ENCODE data around the gene FAM240B. TPM values are rescaled to one million over a fixed set of nuclear protein-coding genes. Genes with fewer than 3 reads are reported as not detected.

FAM240B gene
- total RNA-seq, 2 donors from 2014 or later = not detected

DNA sequence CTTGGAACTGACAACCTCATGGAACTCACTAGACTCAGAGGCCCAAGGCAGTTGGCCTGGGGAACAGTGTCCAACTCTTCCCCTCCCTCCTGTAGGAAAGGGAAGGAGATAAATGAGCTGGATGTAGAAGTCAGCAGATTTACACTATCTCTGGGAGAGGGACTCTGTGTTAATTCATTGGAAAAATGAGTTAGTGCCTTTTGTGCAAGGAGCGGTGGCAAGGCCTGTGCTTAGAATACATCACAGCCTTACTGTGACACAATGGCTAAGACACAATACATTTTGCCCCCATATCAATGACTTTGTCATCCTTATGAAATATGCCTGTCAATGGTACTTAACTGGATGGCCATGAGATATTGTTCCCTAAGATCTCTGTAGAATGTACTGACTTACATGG, 28.0 kb upstream of the FAM240B start:
- H3K9ac ChIP-seq (ENCODE audit: extremely low read depth, low read length, poor library complexity, severe bottlenecking) = no peak overlapping the region
- H3K9me3 Mint-ChIP-seq = no peaks in the 10 kb centered on the region
- no peak overlapping the region for H3K27ac ChIP-seq (ENCODE audit: low read depth, low read length)
- H3K27ac Mint-ChIP-seq = no peak overlapping the region
- no peaks in the 10 kb centered on the region for H3K36me3 ChIP-seq (ENCODE audit: control insufficient read depth, insufficient read depth, low read length)
- peaks cover 14% of the 10 kb centered on the region for H3K27me3 ChIP-seq (ENCODE audit: control insufficient read depth, insufficient read depth, low read length, poor library complexity, severe bottlenecking)
- no peaks in the 10 kb centered on the region for H3K4me1 Mint-ChIP-seq
- DNase-seq = no peak
- no peak overlapping the region for H3K4me3 ChIP-seq (ENCODE audit: low read length)
- no peaks in the 10 kb centered on the region for H3K36me3 Mint-ChIP-seq (ENCODE audit: low read depth)
- H3K9me3 ChIP-seq (ENCODE audit: control insufficient read depth, low read length) = no peaks in the 10 kb centered on the region
- no peaks in the 10 kb centered on the region for H3K4me1 ChIP-seq (ENCODE audit: control insufficient read depth, insufficient read depth, low read length)
- TF ChIP-seq, protein P1, sequence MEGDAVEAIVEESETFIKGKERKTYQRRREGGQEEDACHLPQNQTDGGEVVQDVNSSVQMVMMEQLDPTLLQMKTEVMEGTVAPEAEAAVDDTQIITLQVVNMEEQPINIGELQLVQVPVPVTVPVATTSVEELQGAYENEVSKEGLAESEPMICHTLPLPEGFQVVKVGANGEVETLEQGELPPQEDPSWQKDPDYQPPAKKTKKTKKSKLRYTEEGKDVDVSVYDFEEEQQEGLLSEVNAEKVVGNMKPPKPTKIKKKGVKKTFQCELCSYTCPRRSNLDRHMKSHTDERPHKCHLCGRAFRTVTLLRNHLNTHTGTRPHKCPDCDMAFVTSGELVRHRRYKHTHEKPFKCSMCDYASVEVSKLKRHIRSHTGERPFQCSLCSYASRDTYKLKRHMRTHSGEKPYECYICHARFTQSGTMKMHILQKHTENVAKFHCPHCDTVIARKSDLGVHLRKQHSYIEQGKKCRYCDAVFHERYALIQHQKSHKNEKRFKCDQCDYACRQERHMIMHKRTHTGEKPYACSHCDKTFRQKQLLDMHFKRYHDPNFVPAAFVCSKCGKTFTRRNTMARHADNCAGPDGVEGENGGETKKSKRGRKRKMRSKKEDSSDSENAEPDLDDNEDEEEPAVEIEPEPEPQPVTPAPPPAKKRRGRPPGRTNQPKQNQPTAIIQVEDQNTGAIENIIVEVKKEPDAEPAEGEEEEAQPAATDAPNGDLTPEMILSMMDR (conservative IDR thresholded peaks at IDR 0.05) = no peak
- H3K4me3 Mint-ChIP-seq = no peak overlapping the region
- no peaks in the 10 kb centered on the region for H3K27me3 Mint-ChIP-seq (ENCODE audit: insufficient read depth)
- 95% methylated on average over 1 of the region's 1 CpG; no CpG with 5 or more reads in 1 of the 2 experiments for WGBS, 2 experiments (ENCODE audit: insufficient coverage in 1 of 2, insufficient read length in 1 of 2)

DNA sequence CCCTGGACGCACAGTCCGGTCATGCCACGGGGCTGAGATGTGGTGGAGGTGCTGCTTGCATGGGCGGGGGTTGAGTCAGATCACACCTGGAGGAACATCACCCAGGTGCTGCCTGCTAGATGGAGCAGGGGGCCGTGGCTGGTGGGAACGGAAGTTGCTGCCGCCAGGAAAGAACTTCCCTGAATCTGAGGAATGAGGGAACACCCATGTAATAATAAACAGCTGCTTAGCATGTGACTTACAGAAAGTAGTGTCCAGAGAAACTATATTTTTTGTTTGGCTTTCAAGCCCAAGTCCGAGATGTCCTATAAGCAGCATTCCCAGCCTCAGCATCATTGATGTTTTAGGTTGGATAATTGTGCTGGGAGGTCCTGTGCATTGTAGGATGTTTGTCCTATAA, 27.1 kb upstream of the FAM240B start:
- TF ChIP-seq, protein P1 (conservative IDR thresholded peaks at IDR 0.05) = no peak
- H3K27ac Mint-ChIP-seq = no peak overlapping the region

DNA sequence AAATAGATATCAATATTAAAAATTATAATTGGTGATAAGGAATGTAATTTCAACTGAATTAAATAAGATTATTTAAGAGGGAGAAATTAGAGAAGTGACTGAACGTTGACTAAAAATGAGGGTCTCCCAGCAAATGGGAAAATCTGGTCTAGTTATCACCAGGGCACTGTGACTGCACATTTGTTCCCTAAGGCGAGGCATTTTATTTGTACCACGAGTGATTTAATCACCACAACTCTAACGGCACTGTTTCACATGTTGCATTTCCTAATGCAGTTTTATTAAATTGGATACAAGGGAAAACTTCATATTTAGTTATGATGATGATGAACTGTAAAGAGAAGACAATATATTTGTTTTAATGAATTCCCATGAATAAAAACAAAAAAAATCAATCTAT, 26.4 kb upstream of the FAM240B start:
- no peaks in the 10 kb centered on the region for H3K9me3 Mint-ChIP-seq
- H3K27me3 Mint-ChIP-seq (ENCODE audit: insufficient read depth) = no peaks in the 10 kb centered on the region
- no peaks in the 10 kb centered on the region for H3K27me3 ChIP-seq (ENCODE audit: control insufficient read depth, insufficient read depth, low read length, poor library complexity, severe bottlenecking)
- no peak overlapping the region for H3K27ac ChIP-seq (ENCODE audit: low read depth, low read length)
- no peaks in the 10 kb centered on the region for H3K36me3 Mint-ChIP-seq (ENCODE audit: low read depth)
- no peak overlapping the region for H3K4me3 Mint-ChIP-seq
- H3K27ac Mint-ChIP-seq = no peak overlapping the region
- no peak overlapping the region for H3K4me3 ChIP-seq (ENCODE audit: low read length)
- H3K9me3 ChIP-seq (ENCODE audit: control insufficient read depth, low read length) = no peaks in the 10 kb centered on the region
- peak; percentile 5 for DNase-seq
- 87 to 90% methylated on average over 4 of the region's 4 CpGs for WGBS, 2 experiments (ENCODE audit: insufficient coverage in 1 of 2, insufficient read length in 1 of 2)
- TF ChIP-seq, protein P1 (conservative IDR thresholded peaks at IDR 0.05) = no peak
- no peak overlapping the region for H3K9ac ChIP-seq (ENCODE audit: extremely low read depth, low read length, poor library complexity, severe bottlenecking)
- no peaks in the 10 kb centered on the region for H3K4me1 Mint-ChIP-seq
- H3K36me3 ChIP-seq (ENCODE audit: control insufficient read depth, insufficient read depth, low read length) = no peaks in the 10 kb centered on the region
- H3K4me1 ChIP-seq (ENCODE audit: control insufficient read depth, insufficient read depth, low read length) = no peaks in the 10 kb centered on the region

More for the DNA sequence above, 27.1 kb upstream of the FAM240B start:
- Mint-ChIP-seq H3K9me3 (no peaks in the 10 kb centered on the region), H3K4me1 (no peaks in the 10 kb centered on the region), H3K4me3 (no peak overlapping the region), H3K36me3 (ENCODE audit: low read depth) (no peaks in the 10 kb centered on the region), H3K27me3 (ENCODE audit: insufficient read depth) (no peaks in the 10 kb centered on the region)
- Histone ChIP-seq H3K27me3 (ENCODE audit: control insufficient read depth, insufficient read depth, low read length, poor library complexity, severe bottlenecking) (peaks cover 5% of the 10 kb centered on the region), H3K4me1 (ENCODE audit: control insufficient read depth, insufficient read depth, low read length) (no peaks in the 10 kb centered on the region), H3K36me3 (ENCODE audit: control insufficient read depth, insufficient read depth, low read length) (no peaks in the 10 kb centered on the region), H3K9me3 (ENCODE audit: control insufficient read depth, low read length) (no peaks in the 10 kb centered on the region), H3K9ac (ENCODE audit: extremely low read depth, low read length, poor library complexity, severe bottlenecking) (no peak overlapping the region), H3K27ac (ENCODE audit: low read depth, low read length) (no peak overlapping the region), H3K4me3 (ENCODE audit: low read length) (no peak overlapping the region)
- DNase-seq = no peak
- 94 to 95% methylated on average over 6 to 8 of the region's 8 CpGs for WGBS, 2 experiments (ENCODE audit: insufficient coverage in 1 of 2, insufficient read length in 1 of 2)
